ENCODE data around the gene SLC4A1. TPM values are rescaled to one million over a fixed set of nuclear protein-coding genes. Genes with fewer than 3 reads are reported as not detected.

SLC4A1 gene
- total RNA-seq, 2 experiments from 2014 or later = not detected

- Mint-ChIP-seq H3K9me3 (peaks cover 4% of the 10 kb centered on the region), H3K36me3 (peaks cover 82% of the 10 kb centered on the region), H3K4me3 (no peak overlapping the region), H3K27ac (peak overlapping the region; percentile 82), H3K4me1 (peaks cover 61% of the 10 kb centered on the region), H3K27me3 (no peaks in the 10 kb centered on the region)
- DNase-seq = no peak
Measured at GRCh38 chr17:44212507-44213402, 55.2 kb downstream of the SLC4A1 start.

- Mint-ChIP-seq H3K27ac (peak overlapping the region; percentile 85), H3K4me1 (peaks cover 63% of the 10 kb centered on the region), H3K9me3 (peaks cover 4% of the 10 kb centered on the region), H3K4me3 (peak overlapping the region; percentile 58), H3K27me3 (no peaks in the 10 kb centered on the region), H3K36me3 (peaks cover 77% of the 10 kb centered on the region)
- DNase-seq = no peak
Measured at GRCh38 chr17:44211281-44212265, 56.4 kb downstream of the SLC4A1 start.

GRCh38 chr17:44210342-44211192 is 57.4 kb downstream of the SLC4A1 start:
- Mint-ChIP-seq H3K36me3 (peaks cover 70% of the 10 kb centered on the region), H3K27ac (peak overlapping the region; percentile 94), H3K27me3 (no peaks in the 10 kb centered on the region), H3K4me3 (peak overlapping the region; percentile 77), H3K4me1 (peaks cover 62% of the 10 kb centered on the region), H3K9me3 (peaks cover 4% of the 10 kb centered on the region)
- DNase-seq = peak; percentile 98

GRCh38 chr17:44209786-44210341 is 58.1 kb downstream of the SLC4A1 start:
- H3K4me1 Mint-ChIP-seq = peaks cover 55% of the 10 kb centered on the region
- peaks cover 64% of the 10 kb centered on the region for H3K36me3 Mint-ChIP-seq
- H3K27ac Mint-ChIP-seq = peak overlapping the region; percentile 94
- H3K4me3 Mint-ChIP-seq = peak overlapping the region; percentile 77
- peak; percentile 51 for DNase-seq
- no peaks in the 10 kb centered on the region for H3K27me3 Mint-ChIP-seq
- H3K9me3 Mint-ChIP-seq = peaks cover 4% of the 10 kb centered on the region

GRCh38 chr17:44207743-44208142 is 60.2 kb downstream of the SLC4A1 start:
- no peaks in the 10 kb centered on the region for H3K27me3 Mint-ChIP-seq
- peaks cover 42% of the 10 kb centered on the region for H3K36me3 Mint-ChIP-seq
- DNase-seq = no peak
- H3K4me1 Mint-ChIP-seq = peaks cover 54% of the 10 kb centered on the region
- no peak overlapping the region for H3K4me3 Mint-ChIP-seq
- H3K27ac Mint-ChIP-seq = peak overlapping the region; percentile 49
- H3K9me3 Mint-ChIP-seq = no peaks in the 10 kb centered on the region

- H3K27me3 Mint-ChIP-seq = no peaks in the 10 kb centered on the region
- H3K27ac Mint-ChIP-seq = peak overlapping the region; percentile 49
- DNase-seq = no peak
- H3K4me3 Mint-ChIP-seq = no peak overlapping the region
- H3K4me1 Mint-ChIP-seq = peaks cover 52% of the 10 kb centered on the region
- H3K36me3 Mint-ChIP-seq = peaks cover 41% of the 10 kb centered on the region
- no peaks in the 10 kb centered on the region for H3K9me3 Mint-ChIP-seq
Measured at GRCh38 chr17:44207319-44207718, 60.6 kb downstream of the SLC4A1 start.

GRCh38 chr17:44206825-44207155 is 61.1 kb downstream of the SLC4A1 start:
- DNase-seq = no peak
- Mint-ChIP-seq H3K4me3 (no peak overlapping the region), H3K27me3 (no peaks in the 10 kb centered on the region), H3K27ac (no peak overlapping the region), H3K4me1 (peaks cover 49% of the 10 kb centered on the region), H3K9me3 (no peaks in the 10 kb centered on the region), H3K36me3 (peaks cover 40% of the 10 kb centered on the region)

- Mint-ChIP-seq H3K36me3 (peaks cover 34% of the 10 kb centered on the region), H3K4me3 (no peak overlapping the region), H3K4me1 (peaks cover 44% of the 10 kb centered on the region), H3K27ac (peak overlapping the region; percentile 49), H3K9me3 (no peaks in the 10 kb centered on the region), H3K27me3 (no peaks in the 10 kb centered on the region)
- DNase-seq = peak; percentile 12
Measured at GRCh38 chr17:44205962-44206824, 61.7 kb downstream of the SLC4A1 start.

GRCh38 chr17:44204441-44204882 is 63.5 kb downstream of the SLC4A1 start:
- Mint-ChIP-seq H3K9me3 (no peaks in the 10 kb centered on the region), H3K36me3 (peaks cover 23% of the 10 kb centered on the region), H3K27me3 (no peaks in the 10 kb centered on the region), H3K4me3 (no peak overlapping the region), H3K27ac (no peak overlapping the region), H3K4me1 (peaks cover 40% of the 10 kb centered on the region)
- DNase-seq = no peak

- DNase-seq = peak; percentile 52
- Mint-ChIP-seq H3K9me3 (no peaks in the 10 kb centered on the region), H3K4me1 (peaks cover 37% of the 10 kb centered on the region), H3K27me3 (no peaks in the 10 kb centered on the region), H3K27ac (peak overlapping the region; percentile 43), H3K36me3 (peaks cover 20% of the 10 kb centered on the region), H3K4me3 (no peak overlapping the region)
Measured at GRCh38 chr17:44203731-44204440, 64.0 kb downstream of the SLC4A1 start.

GRCh38 chr17:44202756-44203155 is 65.2 kb downstream of the SLC4A1 start:
- peaks cover 11% of the 10 kb centered on the region for H3K36me3 Mint-ChIP-seq
- H3K4me3 Mint-ChIP-seq = no peak overlapping the region
- DNase-seq = no peak
- no peaks in the 10 kb centered on the region for H3K27me3 Mint-ChIP-seq
- peak overlapping the region; percentile 30 for H3K27ac Mint-ChIP-seq
- peaks cover 38% of the 10 kb centered on the region for H3K4me1 Mint-ChIP-seq
- no peaks in the 10 kb centered on the region for H3K9me3 Mint-ChIP-seq

GRCh38 chr17:44200478-44201155 is 67.3 kb downstream of the SLC4A1 start:
- Mint-ChIP-seq H3K9me3 (no peaks in the 10 kb centered on the region), H3K4me3 (peak overlapping the region; percentile 89), H3K27me3 (no peaks in the 10 kb centered on the region), H3K4me1 (peaks cover 42% of the 10 kb centered on the region), H3K27ac (peak overlapping the region; percentile 94), H3K36me3 (peaks cover 4% of the 10 kb centered on the region)
- no peak for DNase-seq
